NCI-H1436 treated with DMSO at 0.1 percent for 48 hours (cell line): ENCODE measurements around the gene BPHL.
"Not testable (repeated sequence)": the region's sequence is repeated elsewhere in the genome, so short reads cannot be mapped to it uniquely, and the experiment has no call there.

Experiments used
- DNase-seq: peaks from one replicate; lab custom pipeline; 2025; lab: John Stamatoyannopoulos, UW

Gene BPHL

GRCh38 chr6:3179945-3180344 lies 61.4 kb downstream of the BPHL start:
- DNase-seq = not testable (repeated sequence)

DNA sequence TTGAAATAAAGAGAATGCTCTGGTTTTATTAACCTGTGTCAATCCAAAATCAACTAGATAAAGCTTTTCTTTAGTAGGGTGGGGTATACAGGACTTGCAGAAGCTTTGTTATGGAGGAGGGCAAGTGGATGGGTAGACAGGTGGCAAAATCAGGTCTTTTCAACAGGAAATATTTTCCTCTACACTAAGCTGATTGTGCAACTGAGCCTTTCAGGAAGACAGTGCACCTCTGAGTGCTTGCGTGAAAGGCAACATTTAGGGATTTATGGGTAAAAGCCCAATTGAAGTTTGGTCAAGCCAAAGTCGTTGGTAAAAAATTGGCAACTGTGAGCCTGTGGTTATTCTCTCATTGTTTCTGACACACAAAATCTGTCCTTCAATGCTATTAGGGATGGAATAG lies 62.6 kb downstream of the BPHL start:
- no peak for DNase-seq

GRCh38 chr6:3183066-3183465 lies 64.6 kb downstream of the BPHL start:
- DNase-seq = no peak

- DNase-seq = no peak
These were observed 68.5 kb downstream of the BPHL start for GRCh38 chr6:3186974-3187382.

GRCh38 chr6:3188262-3188661 lies 69.8 kb downstream of the BPHL start:
- DNase-seq = no peak

GRCh38 chr6:3189192-3189591 lies 70.7 kb downstream of the BPHL start:
- DNase-seq = not testable (repeated sequence)

- DNase-seq = no peak
These were observed 71.5 kb downstream of the BPHL start for GRCh38 chr6:3190056-3190455.

DNA sequence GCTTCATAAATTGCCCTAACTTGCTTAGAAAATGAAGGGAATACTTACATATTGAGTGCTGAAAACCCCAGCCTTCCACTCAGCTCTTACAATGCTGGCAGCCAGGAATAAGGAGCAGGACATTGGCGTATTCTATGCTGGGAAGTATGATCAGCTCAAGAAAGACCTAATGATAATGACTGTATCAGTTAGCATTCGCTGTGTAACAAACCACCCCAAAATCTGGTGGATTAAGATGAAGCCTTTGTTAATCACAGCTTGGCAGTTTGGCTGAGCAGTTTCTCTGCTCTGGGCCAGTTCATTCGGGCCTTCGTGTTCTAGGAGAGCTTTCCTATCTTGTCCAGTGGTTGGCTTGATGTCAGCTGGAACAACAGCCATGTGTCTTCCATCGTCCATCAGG lies 72.3 kb downstream of the BPHL start:
- no peak for DNase-seq

DNA sequence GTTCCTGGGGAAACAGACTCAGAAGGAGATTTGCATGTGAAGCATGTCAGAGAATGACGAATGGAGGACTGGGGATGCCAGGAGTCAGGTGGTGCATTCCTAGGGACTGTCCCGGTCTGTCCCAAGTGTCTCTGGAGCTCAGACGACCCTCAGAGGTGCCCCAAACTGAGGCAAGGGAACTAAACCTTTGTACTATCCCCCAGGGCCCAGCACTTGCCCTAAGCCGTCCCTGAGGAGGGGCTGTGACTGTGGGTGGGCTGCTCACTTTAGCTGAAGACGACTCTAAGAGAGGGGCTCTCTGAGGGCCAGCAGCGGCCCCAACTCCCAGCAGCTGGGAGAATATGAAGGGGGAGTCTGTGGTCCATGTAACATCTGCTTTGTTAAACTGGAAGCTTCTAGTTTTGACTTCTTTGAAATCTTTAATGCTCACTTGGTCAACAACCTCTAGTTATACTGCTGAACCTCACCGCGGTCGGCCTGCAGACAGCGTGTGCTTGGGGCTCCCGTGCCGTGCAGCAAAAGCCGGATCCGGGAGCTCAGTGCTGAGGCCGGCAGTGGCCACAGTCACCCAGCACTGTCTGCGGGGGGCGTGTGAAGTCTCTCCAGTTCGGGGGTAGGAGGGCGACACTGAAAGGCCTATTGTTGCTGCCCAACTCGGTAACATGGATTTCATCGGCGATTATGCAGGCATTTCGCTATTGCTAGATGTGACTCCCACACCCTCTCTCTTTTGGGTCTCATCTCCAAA lies 74.8 kb downstream of the BPHL start:
- DNase-seq = no peak

- DNase-seq = no peak
These were observed 76.3 kb downstream of the BPHL start for GRCh38 chr6:3194535-3195419.

- no peak for DNase-seq
These were observed 76.8 kb downstream of the BPHL start for GRCh38 chr6:3195420-3195694.

- DNase-seq = no peak
These were observed 77.4 kb downstream of the BPHL start for GRCh38 chr6:3195695-3196497.

GRCh38 chr6:3196770-3197169 lies 78.3 kb downstream of the BPHL start:
- DNase-seq = no peak

DNA sequence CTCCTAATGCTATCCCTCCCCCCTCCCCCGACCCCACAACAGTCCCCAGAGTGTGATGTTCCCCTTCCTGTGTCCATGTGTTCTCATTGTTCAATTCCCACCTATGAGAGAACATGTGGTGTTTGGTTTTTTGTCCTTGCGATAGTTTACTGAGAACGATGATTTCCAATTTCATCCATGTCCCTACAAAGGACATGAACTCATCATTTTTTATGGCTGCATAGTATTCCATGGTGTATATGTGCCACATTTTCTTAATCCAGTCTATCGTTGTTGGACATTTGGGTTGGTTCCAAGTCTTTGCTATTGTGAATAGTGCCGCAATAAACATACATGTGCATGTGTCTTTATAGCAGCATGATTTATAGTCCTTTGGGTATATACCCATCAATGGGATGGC lies 79.2 kb downstream of the BPHL start:
- DNase-seq = not testable (repeated sequence)

- DNase-seq = no peak
These were observed 80.9 kb downstream of the BPHL start for GRCh38 chr6:3199382-3199781.

GRCh38 chr6:3200682-3201081 lies 82.2 kb downstream of the BPHL start:
- DNase-seq = no peak

- DNase-seq = no peak
These were observed 82.9 kb downstream of the BPHL start for GRCh38 chr6:3201388-3201787.
